Aorta (tissue), 5 donors: Measurements from ENCODE around the gene SORBS2. TPM values are rescaled to one million over a fixed set of nuclear protein-coding genes. Genes with fewer than 3 reads are reported as not detected.

Source experiments
- ATAC-seq: fragments of 200-7000 bp; cut with Tn5 transposase; one replicate; pipeline ENCODE4 v1.9.1; 2022; ENCODE audit warnings: moderate library complexity; ENCODE audit not compliant: low FRiP score
- DNase-seq, 2 donors: peaks; one replicate each; pipeline ENCODE4 v3.0.0-alpha.2; 2020
- H3K27ac ChIP-seq, 2 donors: one replicate each; pipeline ENCODE4 v1.5.1; 2013; ENCODE audit warnings: low read length in 2 of 2, mild to moderate bottlenecking in 2 of 2, moderate library complexity in 2 of 2, control low read depth in 1 of 2, inconsistent platforms in 1 of 2, low read depth in 1 of 2
- H3K27me3 ChIP-seq, 2 donors: one replicate each; pipeline ENCODE4 v1.6.1; 2013; ENCODE audit warnings: control low read depth in 1 of 2, low read length in 1 of 2, mild to moderate bottlenecking in 1 of 2, moderate library complexity in 1 of 2; ENCODE audit not compliant: insufficient read depth in 2 of 2, control insufficient read depth in 1 of 2
- H3K36me3 ChIP-seq, 2 donors: one replicate each; pipeline ENCODE4 v1.6.1; 2013; ENCODE audit warnings: control low read depth in 1 of 2, low read length in 1 of 2, mild to moderate bottlenecking in 1 of 2; ENCODE audit not compliant: insufficient read depth in 2 of 2, control insufficient read depth in 1 of 2
- H3K4me1 ChIP-seq, 2 donors: one replicate each; pipeline ENCODE4 v1.6.1; 2013; ENCODE audit warnings: low read length in 2 of 2, control low read depth in 1 of 2, mild to moderate bottlenecking in 1 of 2, moderate library complexity in 1 of 2; ENCODE audit not compliant: insufficient read depth in 2 of 2, control insufficient read depth in 1 of 2
- H3K4me3 ChIP-seq, 2 donors: one replicate each; pipeline ENCODE4 v1.5.1; 2013; ENCODE audit warnings: low read length in 2 of 2, control low read depth in 1 of 2, mild to moderate bottlenecking in 1 of 2
- H3K9me3 ChIP-seq: one replicate; pipeline ENCODE4 v1.6.1; 2013; ENCODE audit warnings: mild to moderate bottlenecking, low read length; ENCODE audit not compliant: control insufficient read depth
- WGBS, 2 donors: extraction: QIAGEN DNeasy Blood & Tissue Kit; methylation state at CpG; one replicate each; pipeline ENCODE4 v1.1.7; 2013; 5-methylcytosine and 5-hydroxymethylcytosine counted together
- intact Hi-C, 2 donors: fragments of 100-400 bp; cut with DNase I; formaldehyde crosslinking; loops; one replicate each; pipeline versions ENCODE4 v1.14.2 to v1.15.0; 2022
- polyA plus RNA-seq, 2 donors: library from polyadenylated mRNA; stranded (reverse); fragments of 200-250 nt; gene quantifications; one replicate each; pipeline ENCODE4 v1.2.3, GENCODE V29; 2013
- total RNA-seq, 2 donors: library from RNA; stranded (reverse); fragmentation: NEBNext Ultra II Directional; extraction: Animal tissue kit (Norgen Biotek cat#: 25700); gene quantifications; one replicate each; pipeline ENCODE4 v1.2.1, GENCODE V29; 2021
- donor health status: healthy with polysubstance abuse.
- donor health status: Bipolar disorder and iron deficiency.
- donor health status: DM: no; HTN: no; CAD: no.
- donor health status: DM: no; HTN: no; CAD: no.
- donor health status: DM: yes; HTN: yes; CAD: no.

Gene SORBS2
- total and polyA plus RNA-seq, 4 donors, result 111 to 696 (median 246) TPM

DNA sequence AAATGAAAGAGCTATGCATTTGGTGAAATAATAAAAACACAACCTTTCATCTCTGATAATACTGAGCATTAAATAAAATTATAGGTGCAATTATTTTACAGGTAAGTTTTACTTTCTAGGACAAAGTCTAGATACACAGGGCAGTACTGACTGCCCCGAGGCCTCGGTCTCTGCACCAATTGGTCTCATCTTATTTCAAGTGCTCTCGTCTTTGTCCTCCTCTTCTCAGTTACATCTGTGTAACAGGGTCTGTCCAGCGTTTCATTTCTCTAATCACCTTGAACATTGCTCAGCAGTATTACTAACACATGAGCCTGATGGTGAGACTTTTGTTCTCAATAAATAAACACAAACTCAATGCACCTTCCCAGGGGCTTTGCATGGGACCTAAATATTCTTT is 44.5 kb downstream of the SORBS2 start:
- intact Hi-C loops, result no loop called here
- no peak for ATAC-seq
- WGBS, 2 donors, result 96 to 97% methylated on average over 4 of the region's 4 CpGs

DNA sequence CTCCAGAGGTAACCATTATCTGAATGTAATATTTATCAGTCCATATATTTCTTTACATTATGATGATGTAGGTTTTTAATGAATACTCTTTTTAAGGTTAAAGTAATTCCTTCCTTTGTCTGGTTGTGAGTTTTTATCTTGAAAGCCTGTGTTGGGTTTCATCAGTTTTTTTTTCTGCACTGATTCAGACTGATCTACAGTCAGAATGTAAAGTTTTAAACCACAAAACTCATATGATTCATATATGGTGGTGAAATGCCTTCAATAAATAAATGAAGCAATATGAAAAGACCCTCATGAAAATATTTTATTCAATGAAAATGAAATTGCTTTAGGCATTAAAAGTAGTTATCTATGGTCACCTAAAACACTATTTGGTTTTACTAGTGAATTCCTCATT is 47.1 kb downstream of the SORBS2 start:
- intact Hi-C loops, result no loop called here
- no peak for DNase-seq
- H3K4me3 ChIP-seq, result no peak overlapping the region
- no peak overlapping the region for H3K27ac ChIP-seq
- no peaks in the 10 kb centered on the region for H3K9me3 ChIP-seq
- H3K36me3 ChIP-seq, result peaks cover 0 to 2% of the 10 kb centered on the region in 2 donors
- peaks cover 3 to 8% of the 10 kb centered on the region in 2 donors for H3K4me1 ChIP-seq
- ATAC-seq, result no peak
- no peaks in the 10 kb centered on the region for H3K27me3 ChIP-seq

More for the DNA sequence above, 44.5 kb downstream of the SORBS2 start:
- H3K36me3 ChIP-seq, result peaks cover 0 to 2% of the 10 kb centered on the region in 2 donors
- DNase-seq, result no peak
- peaks cover 1% of the 10 kb centered on the region in 2 donors for H3K4me1 ChIP-seq
- H3K4me3 ChIP-seq, result no peak overlapping the region
- no peaks in the 10 kb centered on the region for H3K9me3 ChIP-seq
- no peak overlapping the region for H3K27ac ChIP-seq
- H3K27me3 ChIP-seq, result no peaks in the 10 kb centered on the region

DNA sequence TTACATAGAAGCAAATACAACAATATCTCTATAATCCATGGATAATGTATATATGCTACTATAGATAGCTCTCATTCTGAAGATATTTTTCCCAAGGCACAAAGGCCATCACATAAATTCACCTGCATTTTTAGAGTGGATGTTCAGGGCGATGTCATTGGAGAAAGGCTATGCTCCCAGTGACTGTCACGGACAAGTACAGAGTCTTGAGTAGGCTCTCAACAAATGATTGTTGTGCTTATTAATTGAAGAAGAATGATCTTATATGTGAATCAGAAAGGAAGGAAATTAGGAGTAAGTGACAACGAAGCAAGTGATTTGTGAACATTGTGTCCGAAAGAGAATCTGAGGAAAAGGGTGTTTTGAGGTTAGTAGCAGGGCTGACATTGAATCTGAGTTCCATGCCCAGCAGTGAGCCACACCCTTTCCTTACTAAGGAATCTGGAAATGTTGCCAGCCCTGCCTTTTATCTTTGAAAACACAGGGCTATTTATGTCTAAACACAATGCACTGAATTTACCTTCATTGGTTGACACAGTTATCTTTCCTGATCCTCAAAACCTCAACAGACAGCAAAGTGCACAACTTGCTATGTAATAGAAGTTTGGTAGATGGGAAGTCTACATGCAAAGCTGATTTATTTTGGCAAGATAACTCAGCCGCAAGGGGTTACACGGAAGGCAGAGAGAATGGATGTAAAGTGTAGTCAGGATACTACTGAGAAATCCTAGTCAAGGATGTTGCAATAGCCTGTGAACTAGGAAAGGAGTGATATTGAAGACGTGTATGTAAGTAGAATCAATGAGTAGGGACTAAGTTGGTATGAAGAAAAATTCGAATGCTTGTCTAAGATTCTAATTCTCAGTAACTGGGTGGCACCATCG is 50.4 kb downstream of the SORBS2 start:
- H3K4me3 ChIP-seq, result no peak overlapping the region
- H3K4me1 ChIP-seq, result peaks cover 1 to 8% of the 10 kb centered on the region in 2 donors
- H3K9me3 ChIP-seq, result no peaks in the 10 kb centered on the region
- H3K27me3 ChIP-seq, result no peaks in the 10 kb centered on the region
- no peak overlapping the region for H3K27ac ChIP-seq
- no peak for DNase-seq
- intact Hi-C loops, result no loop called here
- peaks cover 2 to 3% of the 10 kb centered on the region in 2 donors for H3K36me3 ChIP-seq
- no peak for ATAC-seq
- WGBS, 2 donors, result 80 to 83% methylated on average over 9 of the region's 9 CpGs

DNA sequence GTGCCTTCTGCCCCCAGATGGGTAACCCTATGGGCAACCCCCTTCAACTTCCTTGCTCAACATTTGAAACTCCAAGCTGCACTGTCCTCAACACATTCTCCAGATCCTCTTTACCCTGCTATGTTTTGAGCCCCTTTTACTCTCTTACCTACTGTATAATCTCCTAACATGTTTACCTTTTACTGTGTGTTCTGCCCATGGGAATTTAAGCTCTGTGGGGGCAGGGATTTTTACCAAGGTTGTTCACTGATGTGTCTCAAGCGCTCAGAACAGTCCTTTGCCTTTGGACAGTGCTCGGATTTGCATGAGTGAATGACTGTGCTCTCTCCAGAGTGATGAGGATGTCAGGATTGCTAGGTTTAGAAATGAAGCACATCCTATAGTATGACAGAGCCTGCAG is 53.2 kb downstream of the SORBS2 start:
- Histone ChIP-seq H3K27me3 (no peaks in the 10 kb centered on the region), H3K4me1 (peaks cover 1 to 8% of the 10 kb centered on the region in 2 donors), H3K36me3 (peaks cover 0 to 3% of the 10 kb centered on the region in 2 donors), H3K4me3 (no peak overlapping the region), H3K9me3 (no peaks in the 10 kb centered on the region), H3K27ac (no peak overlapping the region)
- intact Hi-C loops, result no loop called here
- DNase-seq (no peak), ATAC-seq (no peak)
- WGBS, 2 donors, result 71 to 99% methylated on average over 2 of the region's 2 CpGs

DNA sequence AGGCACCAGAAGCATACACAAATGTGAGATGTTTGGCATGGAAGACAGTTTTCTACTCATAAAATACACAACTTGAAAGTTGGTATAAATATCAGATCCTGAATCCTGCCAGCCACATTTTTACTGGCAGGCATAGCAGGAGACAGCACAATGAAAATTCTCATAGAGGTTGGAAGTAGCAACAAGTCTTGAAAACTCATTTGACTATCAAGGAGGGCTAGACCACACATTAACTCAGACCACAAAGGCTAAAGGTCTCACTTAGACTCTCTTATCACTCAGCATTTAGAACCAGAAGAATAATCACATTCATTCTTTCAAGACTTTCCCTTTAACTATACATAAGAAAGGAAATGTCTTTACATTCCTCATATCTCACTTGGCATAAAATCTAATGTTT is 56.5 kb downstream of the SORBS2 start:
- H3K4me3 ChIP-seq, result no peak overlapping the region
- H3K9me3 ChIP-seq, result no peaks in the 10 kb centered on the region
- intact Hi-C loops, result no loop called here
- no peak for ATAC-seq
- H3K27me3 ChIP-seq, result no peaks in the 10 kb centered on the region
- H3K4me1 ChIP-seq, result no peaks in the 10 kb centered on the region
- peaks cover 0 to 3% of the 10 kb centered on the region in 2 donors for H3K36me3 ChIP-seq
- H3K27ac ChIP-seq, result no peak overlapping the region
- no peak for DNase-seq

DNA sequence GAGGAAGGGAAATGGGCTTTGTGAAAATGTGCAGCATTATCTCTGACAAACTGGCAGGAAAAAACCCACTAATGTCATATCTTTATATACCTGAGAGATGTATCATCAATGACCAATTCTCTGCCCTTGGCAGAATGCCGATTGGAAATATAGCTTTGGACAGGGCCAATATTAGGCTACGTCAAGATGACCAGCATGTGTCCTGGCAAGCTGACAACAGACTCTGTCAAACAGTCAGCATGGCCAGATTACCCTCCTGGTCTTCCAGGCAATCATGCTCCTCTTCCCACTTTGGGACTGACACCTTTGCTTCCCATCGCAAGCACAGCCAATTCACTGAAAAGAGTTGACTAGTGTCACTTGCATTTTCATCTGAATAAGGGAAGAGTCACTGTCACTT is 57.0 kb downstream of the SORBS2 start:
- no peaks in the 10 kb centered on the region for H3K27me3 ChIP-seq
- no peak overlapping the region for H3K27ac ChIP-seq
- H3K36me3 ChIP-seq, result peaks cover 0 to 3% of the 10 kb centered on the region in 2 donors
- H3K9me3 ChIP-seq, result no peaks in the 10 kb centered on the region
- H3K4me1 ChIP-seq, result no peaks in the 10 kb centered on the region
- H3K4me3 ChIP-seq, result no peak overlapping the region
- DNase-seq (no peak), ATAC-seq (no peak)
- intact Hi-C loops, result no loop called here
- WGBS, 2 donors, result 68 to 72% methylated on average over 3 of the region's 3 CpGs

DNA sequence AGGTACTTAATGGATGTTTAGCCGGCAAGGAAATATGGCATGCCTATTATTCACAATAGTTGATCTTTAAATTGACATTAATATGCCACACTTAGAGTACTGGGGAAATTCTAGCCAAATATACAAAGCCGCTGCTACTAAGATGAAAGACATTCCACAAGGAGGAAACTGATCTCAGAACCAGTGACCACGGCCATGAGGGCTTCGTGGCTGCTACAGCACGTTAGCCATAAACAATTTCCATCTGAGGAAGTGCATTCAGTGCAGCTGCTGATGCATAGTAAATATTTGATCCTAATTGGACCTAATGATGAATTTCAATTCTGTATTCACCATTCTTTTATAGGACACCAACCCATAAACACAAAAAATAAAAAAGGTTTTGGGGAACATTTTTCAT is 59.1 kb downstream of the SORBS2 start:
- no peaks in the 10 kb centered on the region for H3K4me1 ChIP-seq
- DNase-seq (no peak), ATAC-seq (no peak)
- no peaks in the 10 kb centered on the region for H3K36me3 ChIP-seq
- no peaks in the 10 kb centered on the region for H3K27me3 ChIP-seq
- H3K9me3 ChIP-seq, result no peaks in the 10 kb centered on the region
- 91 to 94% methylated on average over 5 of the region's 5 CpGs for WGBS, 2 donors
- intact Hi-C loops, result no loop called here
- no peak overlapping the region for H3K4me3 ChIP-seq
- no peak overlapping the region for H3K27ac ChIP-seq

DNA sequence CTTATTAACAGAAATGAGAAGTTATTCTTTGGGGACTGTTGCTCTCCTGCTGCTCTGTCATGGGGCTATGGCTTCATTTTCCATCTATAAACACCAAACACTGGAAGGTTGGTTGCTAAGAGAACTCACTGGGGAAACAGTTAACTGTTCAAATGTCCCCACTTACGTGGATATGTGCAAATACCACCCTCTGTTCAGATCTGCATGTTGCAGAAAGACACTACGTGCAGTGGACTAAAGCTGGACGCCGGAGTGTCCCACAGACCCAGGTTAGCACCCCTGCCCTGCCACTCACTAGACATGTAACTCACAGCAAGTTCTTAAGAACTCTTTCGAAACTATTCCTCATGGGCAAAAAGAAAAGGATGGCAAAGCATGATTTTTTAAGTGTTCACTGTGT is 62.1 kb downstream of the SORBS2 start:
- no peak overlapping the region for H3K27ac ChIP-seq
- H3K27me3 ChIP-seq, result no peaks in the 10 kb centered on the region
- H3K9me3 ChIP-seq, result no peaks in the 10 kb centered on the region
- no peak for DNase-seq
- intact Hi-C loops, result no loop called here
- H3K4me3 ChIP-seq, result no peak overlapping the region
- no peaks in the 10 kb centered on the region for H3K4me1 ChIP-seq
- 83 to 87% methylated on average over 5 of the region's 5 CpGs for WGBS, 2 donors
- no peak for ATAC-seq
- H3K36me3 ChIP-seq, result no peaks in the 10 kb centered on the region

DNA sequence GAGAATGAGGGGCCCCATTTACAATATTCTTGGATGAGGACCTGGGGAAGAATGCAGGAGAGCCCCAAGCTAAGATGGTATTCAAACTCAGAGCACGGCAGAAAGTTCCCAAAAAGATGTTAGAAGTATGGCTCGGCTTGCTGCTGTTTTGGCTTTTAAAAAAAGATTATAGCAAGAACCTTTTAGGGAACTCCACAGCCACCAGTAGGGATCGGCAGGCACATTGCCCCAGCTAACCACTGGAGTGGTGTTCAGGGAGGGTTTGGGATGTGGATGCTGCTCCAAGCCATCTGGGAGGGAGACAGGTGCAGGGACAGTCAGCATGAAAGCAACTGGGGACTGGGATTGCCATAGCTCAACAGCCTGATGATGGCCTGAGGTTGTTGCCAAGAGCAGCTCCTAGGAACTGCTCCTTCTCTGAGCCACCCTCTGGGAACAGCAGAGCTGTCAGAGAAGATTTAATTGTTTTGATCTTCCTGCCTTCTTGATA is 63.0 kb downstream of the SORBS2 start:
- WGBS, 2 donors, result 91 to 97% methylated on average over 3 of the region's 3 CpGs
- intact Hi-C loops, result no loop called here
- Histone ChIP-seq H3K36me3 (no peaks in the 10 kb centered on the region), H3K27me3 (no peaks in the 10 kb centered on the region), H3K27ac (no peak overlapping the region), H3K4me3 (no peak overlapping the region), H3K9me3 (no peaks in the 10 kb centered on the region), H3K4me1 (no peaks in the 10 kb centered on the region)
- ATAC-seq (no peak), DNase-seq (no peak)
